Stimulated activated CD8-positive, alpha-beta memory T cell treated with anti-CD3 and anti-CD28 coated beads, Interleukin-2, amount 100 ng/mL, for 1 hour (primary cell): ENCODE results near the gene ZNF273.

Source experiments
- DNase-seq, 2 donors: peaks; one replicate each; pipeline ENCODE4 v3.0.0-alpha.2; 2020; ENCODE audit warnings: low read depth in 2 of 2

Gene ZNF273

GRCh38 chr7:64876792-64877713 is 26.0 kb upstream of the ZNF273 start:
- DNase-seq: peak; percentile 27 to 55

DNA sequence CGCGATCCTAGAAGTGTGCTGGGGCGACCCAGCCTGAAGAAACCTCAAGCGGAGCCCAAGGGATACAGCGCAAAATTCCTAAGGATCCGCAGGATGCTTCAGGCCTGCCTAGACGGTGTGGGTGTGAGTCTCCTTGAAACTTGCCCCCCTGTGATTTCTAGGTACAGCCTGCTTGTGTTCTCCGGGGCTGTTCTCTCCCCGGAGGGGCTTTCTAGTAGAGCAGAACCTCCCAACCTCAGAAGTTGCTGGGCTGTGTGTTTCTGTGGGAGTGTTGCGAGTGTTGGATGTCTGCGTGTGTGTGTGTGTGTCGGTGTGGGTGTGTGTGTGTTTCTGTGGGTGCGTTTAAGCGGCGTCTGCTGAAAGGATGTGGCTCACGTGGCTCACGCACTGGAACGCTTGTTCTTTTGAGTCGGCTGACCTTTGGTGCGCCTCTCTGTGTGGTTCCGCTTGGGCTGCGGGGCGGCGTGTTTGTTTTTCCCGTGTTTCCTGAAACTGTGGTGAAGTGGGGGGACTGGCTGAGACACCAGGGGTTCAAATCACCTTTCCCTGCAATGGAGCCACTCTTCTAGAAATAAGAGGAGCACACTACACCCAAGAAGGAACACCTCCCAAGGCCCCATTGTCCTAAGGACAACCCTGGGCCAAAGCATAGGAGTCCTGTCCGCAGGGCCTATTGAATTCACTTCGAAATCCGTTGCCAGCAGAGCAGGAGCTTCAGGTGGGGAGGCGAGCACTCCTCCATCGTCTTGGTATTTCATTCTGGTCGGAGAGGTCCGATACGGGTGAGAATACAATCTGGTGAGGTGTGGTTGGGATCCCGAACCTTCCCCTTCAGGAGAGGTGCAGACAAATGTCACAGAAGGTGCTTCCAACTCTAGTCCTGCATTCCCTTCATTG is 25.1 kb upstream of the ZNF273 start:
- DNase-seq: no peak

DNA sequence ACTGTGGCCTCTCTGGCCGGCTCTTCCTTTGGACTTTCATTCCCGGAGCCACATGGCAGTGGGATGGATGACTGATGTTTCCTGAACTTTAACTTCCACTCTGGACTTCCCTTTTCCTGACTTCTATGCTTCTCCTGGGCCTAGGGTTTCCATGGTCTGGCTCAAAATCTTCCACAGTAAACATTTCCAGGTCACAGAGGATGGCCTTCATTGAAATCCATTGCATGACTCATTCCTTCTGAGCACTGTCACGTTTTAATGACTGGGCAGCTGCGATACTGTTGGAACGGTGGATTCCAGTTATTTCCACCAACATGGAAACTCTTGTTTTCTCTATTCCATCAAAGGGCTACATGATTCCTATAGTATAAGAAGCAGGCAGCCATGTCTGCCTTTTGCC is 24.4 kb upstream of the ZNF273 start:
- no peak for DNase-seq

- DNase-seq: no peak
These were observed 23.9 kb upstream of the ZNF273 start for GRCh38 chr7:64879086-64879730.

GRCh38 chr7:64879800-64880199 is 23.3 kb upstream of the ZNF273 start:
- DNase-seq: no peak

- DNase-seq: no peak
These were observed 22.5 kb upstream of the ZNF273 start for GRCh38 chr7:64880322-64881297.

- no peak for DNase-seq
These were observed 21.4 kb upstream of the ZNF273 start for GRCh38 chr7:64881461-64882287.

GRCh38 chr7:64882341-64883112 is 20.5 kb upstream of the ZNF273 start:
- DNase-seq: no peak

DNA sequence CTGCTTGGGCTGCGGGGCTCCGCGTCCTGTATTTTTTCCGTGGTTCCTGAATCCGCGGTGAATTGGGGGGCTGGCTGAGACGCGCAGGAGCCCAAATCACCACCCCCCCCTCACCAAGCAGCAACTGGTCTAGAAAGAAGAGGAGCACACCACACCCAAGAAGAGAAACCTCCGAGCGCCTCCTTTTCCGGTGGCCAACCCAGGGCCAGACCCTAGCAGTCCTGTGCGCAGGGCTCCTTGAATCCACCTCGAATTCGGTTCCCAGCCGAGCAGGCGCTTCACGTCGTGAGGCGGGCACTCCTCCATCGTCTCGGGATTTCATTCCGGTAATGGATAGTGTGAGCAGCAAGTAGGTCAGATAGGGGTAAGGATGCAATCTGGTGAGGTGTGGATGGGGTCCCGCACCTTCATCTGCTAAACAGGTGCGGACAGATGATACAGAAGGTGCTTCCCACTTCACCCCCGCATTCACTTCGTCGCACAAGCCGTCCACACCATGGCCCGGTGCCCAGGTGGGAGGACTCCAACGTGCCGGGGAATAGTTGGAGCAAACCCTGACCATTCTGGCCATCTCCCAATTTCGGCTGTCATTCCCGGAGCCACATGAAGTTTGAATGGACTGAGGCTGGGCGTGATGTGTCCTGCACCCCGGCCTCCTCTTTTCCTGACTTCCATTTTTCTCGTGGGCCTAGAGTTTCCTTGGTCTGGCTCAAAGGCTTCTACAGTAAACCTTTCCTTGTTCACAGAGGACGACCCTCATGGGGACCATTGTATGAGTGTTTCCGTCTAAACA is 19.8 kb upstream of the ZNF273 start:
- DNase-seq: no peak

- no peak for DNase-seq
These were observed 18.8 kb upstream of the ZNF273 start for GRCh38 chr7:64884085-64884912.

GRCh38 chr7:64884913-64885370 is 18.1 kb upstream of the ZNF273 start:
- no peak for DNase-seq

DNA sequence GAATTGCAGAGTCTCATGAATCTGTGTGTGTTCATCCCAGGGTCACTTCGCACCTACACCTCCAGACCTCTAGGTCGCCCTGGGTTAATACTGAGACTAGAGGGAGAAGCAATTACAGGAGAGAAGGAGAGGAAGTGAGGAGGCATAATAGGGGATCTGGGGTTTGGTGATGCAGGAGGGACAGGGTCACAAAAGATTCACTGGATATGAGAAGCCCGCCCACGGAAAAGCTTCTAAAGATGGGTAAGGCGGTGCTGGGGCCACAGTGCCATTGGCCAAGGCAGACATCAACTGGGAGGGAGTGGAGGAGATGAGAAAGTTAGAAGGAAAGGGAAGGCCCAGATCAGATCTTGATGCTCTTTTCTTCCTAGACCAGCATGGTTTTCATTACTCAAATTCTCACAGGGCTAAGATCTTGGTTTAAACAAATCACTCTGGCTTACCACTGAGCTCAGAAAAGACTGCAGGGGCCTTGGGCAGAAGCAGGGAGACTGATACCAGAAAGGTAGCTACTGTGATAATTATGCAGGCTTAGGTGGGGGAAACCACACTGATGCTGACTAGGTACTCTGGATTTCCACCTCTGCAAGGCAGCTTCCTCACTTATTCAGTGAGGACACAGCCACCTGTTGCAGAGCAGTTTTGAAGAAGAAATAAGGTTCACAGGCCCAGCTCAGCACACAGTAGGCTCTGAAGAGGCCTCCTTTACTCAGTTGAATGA is 17.4 kb upstream of the ZNF273 start:
- no peak for DNase-seq

DNA sequence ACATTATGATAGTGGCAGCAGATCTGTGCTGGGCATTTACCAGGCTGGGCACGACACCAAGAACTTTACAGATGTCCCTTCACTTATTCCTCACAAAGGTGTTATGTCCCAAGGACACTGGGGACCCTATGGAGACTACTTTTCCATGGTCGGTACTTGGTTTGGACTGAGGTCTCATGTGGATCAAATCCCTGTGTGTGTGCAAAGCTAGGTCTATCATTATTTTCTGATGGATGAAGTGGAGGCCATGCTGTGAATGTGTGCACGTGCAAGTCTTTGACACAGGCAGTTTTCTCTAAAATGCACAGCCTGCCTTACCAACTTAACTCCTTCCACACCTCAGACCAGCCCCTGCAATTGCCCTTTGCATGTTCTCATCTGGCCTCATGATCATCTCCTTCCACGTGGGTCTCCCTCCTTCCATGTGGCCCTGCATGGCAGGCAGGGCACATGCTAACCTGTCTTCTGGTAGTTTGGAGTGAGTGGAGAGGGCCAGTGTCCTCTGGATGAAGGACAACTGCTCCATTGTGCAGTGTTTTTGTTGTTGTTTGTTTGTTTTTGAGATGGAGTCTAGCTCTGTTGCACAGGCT is 16.0 kb upstream of the ZNF273 start:
- no peak for DNase-seq

GRCh38 chr7:64887756-64888508 is 15.1 kb upstream of the ZNF273 start:
- no peak for DNase-seq

GRCh38 chr7:64888561-64888900 is 14.5 kb upstream of the ZNF273 start:
- DNase-seq: no peak
